MM.1S (cell line): Measurements from ENCODE around the gene PLEKHG7.

Source experiments
- DNase-seq: peaks from one replicate; pipeline ENCODE4 v3.0.0-alpha.2; 2015
- H2AFZ ChIP-seq: fragments of 300-600 bp; sonication (generic); 2 replicates; pipeline ENCODE4 v1.6.0; 2016; ENCODE audit warnings: antibody characterized with exemption, low read length
- H3F3A ChIP-seq: fragments of 300-600 bp; sonication (generic); 2 replicates; pipeline ENCODE4 v1.6.1; 2016; ENCODE audit warnings: mild to moderate bottlenecking, antibody characterized with exemption, low read length, moderate library complexity, mixed read lengths; ENCODE audit not compliant: insufficient read depth
- H3K27ac ChIP-seq: fragments of 300-600 bp; sonication (generic); 2 replicates; pipeline ENCODE4 v1.5.1; 2016; ENCODE audit warnings: mild to moderate bottlenecking, low read length
- H3K27me3 ChIP-seq: fragments of 300-600 bp; sonication (generic); replicated peaks from 2 replicates; pipeline ENCODE4 v1.6.0; 2016; ENCODE audit warnings: low read length; ENCODE audit not compliant: insufficient read depth
- H3K36me3 ChIP-seq: fragments of 300-600 bp; sonication (generic); replicated peaks from 2 replicates; pipeline ENCODE4 v1.6.1; 2016; ENCODE audit warnings: mild to moderate bottlenecking, low read length, mixed read lengths; ENCODE audit not compliant: insufficient read depth
- H3K4me1 ChIP-seq: fragments of 300-600 bp; sonication (generic); 2 replicates; pipeline ENCODE4 v1.6.1; 2016; ENCODE audit warnings: low read length, mixed read lengths
- H3K4me2 ChIP-seq: fragments of 300-600 bp; sonication (generic); 2 replicates; pipeline ENCODE4 v1.6.0; 2016; ENCODE audit warnings: low read depth, low read length
- H3K4me3 ChIP-seq: fragments of 300-600 bp; sonication (generic); 2 replicates; pipeline ENCODE4 v1.5.1; 2016; ENCODE audit warnings: low read length, mixed read lengths
- H3K79me2 ChIP-seq: fragments of 300-600 bp; sonication (generic); 2 replicates; pipeline ENCODE4 v1.6.1; 2016; ENCODE audit warnings: mixed run types, low read length, mixed read lengths
- H3K9ac ChIP-seq: fragments of 300-600 bp; sonication (generic); 2 replicates; pipeline ENCODE4 v1.6.1; 2016; ENCODE audit warnings: low read length, mixed read lengths
- H3K9me2 ChIP-seq: fragments of 300-600 bp; sonication (generic); replicated peaks from 2 replicates; pipeline ENCODE4 v1.6.1; 2016; ENCODE audit warnings: mild to moderate bottlenecking, low read length, mixed read lengths; ENCODE audit not compliant: insufficient read depth
- H3K9me3 ChIP-seq: fragments of 300-600 bp; sonication (generic); replicated peaks from 2 replicates; pipeline ENCODE4 v1.6.1; 2016; ENCODE audit warnings: mild to moderate bottlenecking, low read length, mixed read lengths; ENCODE audit not compliant: insufficient read depth
- H4K20me1 ChIP-seq: fragments of 300-600 bp; sonication (generic); 2 replicates; pipeline ENCODE4 v1.6.1; 2016; ENCODE audit warnings: mild to moderate bottlenecking, low read length, moderate library complexity, mixed read lengths; ENCODE audit not compliant: insufficient read depth
- EZH2 ChIP-seq: fragments of 300-600 bp; sonication (generic); optimal IDR thresholded peaks from 2 replicates; pipeline ENCODE3; 2017; ENCODE audit warnings: low read depth, mild to moderate bottlenecking, antibody characterized with exemption, low read length, mixed read lengths
- EZH2phosphoT487 ChIP-seq: fragments of 300-600 bp; sonication (generic); IDR thresholded peaks from 2 replicates; pipeline ENCODE4 v1.6.1; 2018; ENCODE audit warnings: antibody characterized with exemption, low read length
- TF ChIP-seq, protein P1 (sequence below): fragments of 300-600 bp; sonication (generic); IDR thresholded peaks from 2 replicates; pipeline ENCODE4 v1.5.1; 2016; ENCODE audit warnings: antibody characterized with exemption, low read length, mixed read lengths

PLEKHG7 gene

DNA sequence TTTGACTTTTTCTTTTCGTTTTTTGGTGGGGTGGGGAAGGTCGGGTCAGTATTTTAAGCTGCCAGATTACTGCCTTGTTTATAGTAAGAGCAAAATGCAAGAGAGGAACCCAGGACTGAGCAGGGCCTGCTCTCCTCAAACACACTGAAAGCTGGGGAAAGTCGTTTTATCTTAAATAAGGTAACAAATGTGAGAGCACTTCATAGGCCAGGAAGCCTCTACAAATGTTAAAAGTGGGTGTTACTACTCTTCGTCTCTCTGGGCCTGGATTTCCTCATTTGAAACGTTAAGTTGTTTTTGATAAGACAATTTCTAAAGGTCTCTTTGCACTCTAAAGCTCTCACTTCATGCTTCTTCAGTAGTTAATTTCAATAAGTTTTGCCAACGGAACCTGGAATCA lies 33.8 kb downstream of the PLEKHG7 start:
- Histone ChIP-seq H2AFZ (no peak overlapping the region), H3K27me3 (no peaks in the 10 kb centered on the region), H3K9me3 (no peaks in the 10 kb centered on the region), H4K20me1 (no peaks in the 10 kb centered on the region), H3K4me3 (no peak overlapping the region), H3K79me2 (no peaks in the 10 kb centered on the region), H3K27ac (no peak overlapping the region), H3K4me1 (no peaks in the 10 kb centered on the region), H3F3A (no peaks in the 10 kb centered on the region), H3K9ac (no peak overlapping the region), H3K9me2 (no peaks in the 10 kb centered on the region), H3K4me2 (no peak overlapping the region), H3K36me3 (no peaks in the 10 kb centered on the region)
- no peak for TF ChIP-seq EZH2
- no peak for TF ChIP-seq EZH2phosphoT487
- TF ChIP-seq, protein P1, sequence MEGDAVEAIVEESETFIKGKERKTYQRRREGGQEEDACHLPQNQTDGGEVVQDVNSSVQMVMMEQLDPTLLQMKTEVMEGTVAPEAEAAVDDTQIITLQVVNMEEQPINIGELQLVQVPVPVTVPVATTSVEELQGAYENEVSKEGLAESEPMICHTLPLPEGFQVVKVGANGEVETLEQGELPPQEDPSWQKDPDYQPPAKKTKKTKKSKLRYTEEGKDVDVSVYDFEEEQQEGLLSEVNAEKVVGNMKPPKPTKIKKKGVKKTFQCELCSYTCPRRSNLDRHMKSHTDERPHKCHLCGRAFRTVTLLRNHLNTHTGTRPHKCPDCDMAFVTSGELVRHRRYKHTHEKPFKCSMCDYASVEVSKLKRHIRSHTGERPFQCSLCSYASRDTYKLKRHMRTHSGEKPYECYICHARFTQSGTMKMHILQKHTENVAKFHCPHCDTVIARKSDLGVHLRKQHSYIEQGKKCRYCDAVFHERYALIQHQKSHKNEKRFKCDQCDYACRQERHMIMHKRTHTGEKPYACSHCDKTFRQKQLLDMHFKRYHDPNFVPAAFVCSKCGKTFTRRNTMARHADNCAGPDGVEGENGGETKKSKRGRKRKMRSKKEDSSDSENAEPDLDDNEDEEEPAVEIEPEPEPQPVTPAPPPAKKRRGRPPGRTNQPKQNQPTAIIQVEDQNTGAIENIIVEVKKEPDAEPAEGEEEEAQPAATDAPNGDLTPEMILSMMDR, result no peak
- DNase-seq, result no peak

DNA sequence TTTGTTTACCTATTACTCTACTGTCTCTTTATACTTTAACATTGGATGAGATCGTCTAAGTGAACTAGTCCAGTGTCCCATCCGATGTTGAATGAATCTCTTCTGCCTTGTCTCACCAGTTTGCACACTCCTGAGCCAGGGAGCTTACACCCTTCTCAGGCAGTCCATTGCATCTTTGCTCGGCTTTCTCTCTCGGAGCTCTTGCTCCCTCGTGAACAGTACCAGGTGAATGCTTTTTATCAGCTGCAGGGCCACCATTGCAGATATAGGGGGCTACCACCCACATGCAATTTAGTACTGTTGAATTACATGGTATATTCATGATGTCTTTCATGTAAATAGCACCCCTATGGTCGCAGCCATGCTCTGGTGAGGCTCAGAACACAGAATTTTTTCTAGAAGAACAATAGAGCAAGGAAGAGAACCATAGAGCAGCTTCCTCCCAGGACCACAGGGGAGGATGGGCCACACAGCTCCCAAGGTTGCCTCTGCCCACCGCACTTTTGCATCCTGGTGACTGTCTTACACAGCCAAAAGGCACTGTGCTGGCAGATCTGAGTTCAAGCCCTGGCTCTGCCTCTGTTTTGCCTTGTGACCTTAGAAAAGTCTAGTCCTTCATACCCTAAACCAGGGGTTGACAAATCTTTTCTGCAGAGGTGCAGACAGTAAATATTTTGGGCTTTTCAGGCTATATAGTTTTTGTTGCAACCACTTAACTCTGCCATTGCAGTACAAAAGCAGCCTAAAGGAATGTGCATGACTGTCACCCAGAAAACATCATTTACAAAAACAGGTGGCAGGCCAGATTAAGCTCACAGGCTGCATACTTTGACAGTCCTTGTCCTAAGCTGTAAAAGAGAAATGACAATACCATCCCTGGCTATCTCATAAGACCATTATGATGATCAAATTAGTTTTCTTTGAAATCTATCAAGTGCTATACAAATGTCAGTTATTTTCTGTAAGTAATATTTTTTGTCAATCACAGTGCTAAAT lies 35.4 kb downstream of the PLEKHG7 start:
- DNase-seq, result no peak
- no peak overlapping the region for H3K9ac ChIP-seq
- H3F3A ChIP-seq, result no peaks in the 10 kb centered on the region
- no peaks in the 10 kb centered on the region for H4K20me1 ChIP-seq
- H3K79me2 ChIP-seq, result no peaks in the 10 kb centered on the region
- no peaks in the 10 kb centered on the region for H3K4me1 ChIP-seq
- H2AFZ ChIP-seq, result no peak overlapping the region
- H3K36me3 ChIP-seq, result no peaks in the 10 kb centered on the region
- H3K4me2 ChIP-seq, result no peak overlapping the region
- no peaks in the 10 kb centered on the region for H3K9me3 ChIP-seq
- H3K27me3 ChIP-seq, result no peaks in the 10 kb centered on the region
- H3K9me2 ChIP-seq, result no peaks in the 10 kb centered on the region
- H3K4me3 ChIP-seq, result no peak overlapping the region
- TF ChIP-seq EZH2 (no peak), EZH2phosphoT487 (no peak)
- TF ChIP-seq, protein P1, result no peak
- H3K27ac ChIP-seq, result no peak overlapping the region

DNA sequence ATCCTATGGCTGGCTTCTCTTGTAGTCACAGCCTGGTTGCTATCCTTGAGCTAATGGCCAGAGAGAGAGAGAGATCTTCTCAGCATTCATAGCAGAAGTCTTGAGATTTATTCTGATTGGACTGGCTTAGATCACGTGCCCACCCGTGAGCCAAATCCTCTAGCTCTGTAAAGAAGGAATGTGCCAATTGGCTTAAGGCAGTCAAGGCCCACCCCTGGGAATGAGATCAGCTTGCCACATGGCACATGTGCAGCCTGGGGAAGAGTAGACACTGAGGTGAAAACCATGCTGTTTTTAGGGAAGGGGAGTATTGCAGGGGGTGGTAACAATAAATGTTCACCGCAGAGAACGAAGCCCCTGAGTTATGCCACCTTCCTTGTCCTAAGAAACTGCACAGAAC lies 36.3 kb downstream of the PLEKHG7 start:
- no peaks in the 10 kb centered on the region for H3K36me3 ChIP-seq
- no peak overlapping the region for H3K9ac ChIP-seq
- no peaks in the 10 kb centered on the region for H4K20me1 ChIP-seq
- no peak overlapping the region for H2AFZ ChIP-seq
- H3K9me3 ChIP-seq, result no peaks in the 10 kb centered on the region
- H3K27me3 ChIP-seq, result no peaks in the 10 kb centered on the region
- no peak for DNase-seq
- H3K4me3 ChIP-seq, result no peak overlapping the region
- no peak overlapping the region for H3K4me2 ChIP-seq
- TF ChIP-seq, protein P1, result no peak
- no peaks in the 10 kb centered on the region for H3K79me2 ChIP-seq
- no peaks in the 10 kb centered on the region for H3K9me2 ChIP-seq
- H3F3A ChIP-seq, result no peaks in the 10 kb centered on the region
- no peak overlapping the region for H3K27ac ChIP-seq
- no peaks in the 10 kb centered on the region for H3K4me1 ChIP-seq
